ENCODE results near the gene MSL1. TPM values are rescaled to one million over a fixed set of nuclear protein-coding genes. Genes with fewer than 3 reads are reported as not detected.

Gene MSL1
- total and polyA plus RNA-seq, 8 donors, result 29.3 to 322 (median 68.4) TPM

DNA sequence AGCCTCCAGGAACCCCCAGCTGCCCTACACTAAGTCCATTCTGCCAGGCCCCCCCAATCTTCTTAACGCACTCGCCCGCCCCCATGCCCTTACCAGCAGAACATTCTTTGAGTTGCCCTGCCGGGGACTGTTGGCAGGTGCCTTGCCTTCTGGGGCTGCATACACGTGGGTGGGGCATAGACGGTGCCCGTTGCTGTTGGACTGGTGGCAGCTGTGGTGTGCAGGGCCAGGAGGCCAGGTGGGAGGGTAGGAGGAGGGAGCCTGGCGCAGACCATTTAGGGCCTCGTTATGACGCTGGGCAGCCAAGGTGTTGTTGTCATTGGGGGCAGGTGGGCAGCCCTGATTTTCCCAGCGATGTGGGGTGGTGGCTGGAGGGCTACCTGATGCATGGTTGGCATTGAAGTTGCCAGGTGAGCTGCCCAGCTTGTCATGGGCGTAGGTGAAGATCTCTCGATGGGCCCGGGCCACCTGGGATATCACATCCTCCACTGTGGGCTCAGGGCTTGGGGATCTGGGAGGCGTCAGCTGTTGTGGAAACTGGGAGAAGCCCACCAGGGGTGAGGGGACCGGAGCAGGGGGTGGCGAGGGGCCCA, 26.3 kb upstream of the MSL1 start:
- H3K4me3 ChIP-seq, result peak overlapping the region in 1 of 4 donors; percentile 76
- peak; percentile 28 to 73 for DNase-seq
- TF ChIP-seq POLR2AphosphoS5 (IDR thresholded peaks at IDR 0.05) (no peak), CTCF (IDR thresholded peaks at IDR 0.05) (no peak), EP300 (IDR thresholded peaks at IDR 0.05) (no peak), POLR2A (IDR thresholded peaks at IDR 0.05) (peak in 1 of 4 donors; percentile 20)
- intact Hi-C loops (cut with DNase I; ENCODE audit: low total_unique reads), result no loop called here
- H3K36me3 ChIP-seq, result peaks cover 41 to 70% (median 69%) of the 10 kb centered on the region in 4 donors
- H3K9me3 ChIP-seq, result no peaks in the 10 kb centered on the region
- H3K27ac ChIP-seq, result peak overlapping the region; percentile 91 to 98 (median 97)
- H3K4me1 ChIP-seq, result peaks cover 83 to 91% (median 84%) of the 10 kb centered on the region in 4 donors
- 42 to 55% (median 52%) methylated on average over 12 to 17 of the region's 17 CpGs for WGBS, 5 donors
- no peaks in the 10 kb centered on the region for H3K27me3 ChIP-seq

- Histone ChIP-seq H3K4me3 (peak overlapping the region in 2 of 4 donors; percentile 64 to 76), H3K9me3 (no peaks in the 10 kb centered on the region), H3K27me3 (no peaks in the 10 kb centered on the region), H3K36me3 (peaks cover 41 to 63% (median 62%) of the 10 kb centered on the region in 4 donors), H3K4me1 (peaks cover 81 to 90% (median 85%) of the 10 kb centered on the region in 4 donors), H3K27ac (peak overlapping the region; percentile 91 to 98 (median 97))
- intact Hi-C loops (cut with DNase I; ENCODE audit: low total_unique reads), result no loop called here
- TF ChIP-seq POLR2AphosphoS5 (IDR thresholded peaks at IDR 0.05) (peak; percentile 17 to 74 (median 66)), EP300 (IDR thresholded peaks at IDR 0.05) (no peak), CTCF (IDR thresholded peaks at IDR 0.05) (no peak), POLR2A (IDR thresholded peaks at IDR 0.05) (no peak)
- DNase-seq, result peak; percentile 57 to 84
- 53 to 59% (median 57%) methylated on average over 23 of the region's 23 CpGs for WGBS, 5 donors
Measured at GRCh38 chr17:40095944-40096791, 25.6 kb upstream of the MSL1 start.

- H3K4me1 ChIP-seq, result peaks cover 81 to 90% (median 85%) of the 10 kb centered on the region in 4 donors
- no peak for TF ChIP-seq CTCF (IDR thresholded peaks at IDR 0.05)
- TF ChIP-seq POLR2AphosphoS5 (IDR thresholded peaks at IDR 0.05), result no peak
- TF ChIP-seq POLR2A (IDR thresholded peaks at IDR 0.05), result no peak
- no peak for TF ChIP-seq EP300 (IDR thresholded peaks at IDR 0.05)
- intact Hi-C loops (cut with DNase I; ENCODE audit: low total_unique reads), result no loop called here
- peak overlapping the region; percentile 91 to 98 (median 97) for H3K27ac ChIP-seq
- 75 to 82% (median 80%) methylated on average over 10 of the region's 10 CpGs for WGBS, 5 donors
- peak overlapping the region in 2 of 4 donors; percentile 64 to 76 for H3K4me3 ChIP-seq
- DNase-seq, result no peak
- H3K9me3 ChIP-seq, result no peaks in the 10 kb centered on the region
- H3K27me3 ChIP-seq, result no peaks in the 10 kb centered on the region
- peaks cover 41 to 54% (median 53%) of the 10 kb centered on the region in 4 donors for H3K36me3 ChIP-seq
Measured at GRCh38 chr17:40097087-40097486, 24.7 kb upstream of the MSL1 start.
